C4-2B (cell line): ENCODE results near the gene ARHGAP12.

Experiments
- H3K27ac ChIP-seq: fragments of 450-650 bp; 2 replicates; pipeline ENCODE4 v1.5.1; 2017
- ZFX ChIP-seq: fragments of 450-650 bp; IDR thresholded peaks from 2 replicates; pipeline ENCODE4 v1.6.1; 2017
- TF ChIP-seq, protein P1 (sequence below): fragments of 450-650 bp; conservative IDR thresholded peaks from 2 replicates; pipeline ENCODE4 v1.5.1; 2017; ENCODE audit warnings: mild to moderate bottlenecking

ARHGAP12 gene

DNA sequence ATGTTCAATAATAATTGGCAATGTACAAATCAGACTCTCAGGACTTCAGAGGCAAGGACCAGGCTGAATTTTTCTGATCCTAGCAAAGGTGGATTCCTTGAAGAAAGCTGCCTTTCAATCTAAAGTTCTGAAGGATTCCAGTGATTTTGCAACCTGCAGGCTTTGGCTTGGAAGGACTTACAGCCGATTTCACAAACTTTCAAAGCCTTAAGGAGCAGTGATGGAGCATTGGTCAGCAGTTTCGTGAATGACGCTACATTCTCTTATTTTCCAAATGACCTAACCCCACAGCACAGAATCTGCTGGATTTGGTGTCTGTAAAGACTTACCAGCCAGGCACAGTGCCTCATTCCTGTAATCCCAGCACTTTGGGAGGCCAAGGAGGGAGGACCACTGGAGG, 167.5 kb downstream of the ARHGAP12 start:
- H3K27ac ChIP-seq = peak overlapping the region; percentile 84
- no peak for TF ChIP-seq ZFX
- TF ChIP-seq, protein P1, sequence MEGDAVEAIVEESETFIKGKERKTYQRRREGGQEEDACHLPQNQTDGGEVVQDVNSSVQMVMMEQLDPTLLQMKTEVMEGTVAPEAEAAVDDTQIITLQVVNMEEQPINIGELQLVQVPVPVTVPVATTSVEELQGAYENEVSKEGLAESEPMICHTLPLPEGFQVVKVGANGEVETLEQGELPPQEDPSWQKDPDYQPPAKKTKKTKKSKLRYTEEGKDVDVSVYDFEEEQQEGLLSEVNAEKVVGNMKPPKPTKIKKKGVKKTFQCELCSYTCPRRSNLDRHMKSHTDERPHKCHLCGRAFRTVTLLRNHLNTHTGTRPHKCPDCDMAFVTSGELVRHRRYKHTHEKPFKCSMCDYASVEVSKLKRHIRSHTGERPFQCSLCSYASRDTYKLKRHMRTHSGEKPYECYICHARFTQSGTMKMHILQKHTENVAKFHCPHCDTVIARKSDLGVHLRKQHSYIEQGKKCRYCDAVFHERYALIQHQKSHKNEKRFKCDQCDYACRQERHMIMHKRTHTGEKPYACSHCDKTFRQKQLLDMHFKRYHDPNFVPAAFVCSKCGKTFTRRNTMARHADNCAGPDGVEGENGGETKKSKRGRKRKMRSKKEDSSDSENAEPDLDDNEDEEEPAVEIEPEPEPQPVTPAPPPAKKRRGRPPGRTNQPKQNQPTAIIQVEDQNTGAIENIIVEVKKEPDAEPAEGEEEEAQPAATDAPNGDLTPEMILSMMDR = no peak

DNA sequence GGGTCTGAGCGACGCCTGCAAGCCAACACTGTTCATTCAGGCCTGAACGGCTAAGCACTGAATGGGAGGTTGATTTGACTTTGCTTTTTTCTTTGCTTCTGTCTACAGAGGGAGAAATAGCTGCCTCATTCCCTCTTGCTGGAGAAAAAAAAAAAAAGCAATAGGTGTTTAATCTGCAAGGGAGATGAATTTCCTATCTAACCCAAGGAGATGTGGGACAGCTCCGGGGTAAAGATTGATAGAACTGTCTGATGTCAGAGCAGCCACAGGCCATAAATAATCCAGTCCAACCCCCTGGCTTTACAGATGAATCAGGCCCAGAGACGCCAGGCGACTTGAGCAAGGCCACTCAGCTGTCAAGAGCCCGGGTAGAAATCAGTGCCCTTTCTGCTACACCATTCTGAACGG, 168.0 kb downstream of the ARHGAP12 start:
- TF ChIP-seq, protein P1 = no peak
- no peak for TF ChIP-seq ZFX
- H3K27ac ChIP-seq = peak overlapping the region; percentile 84

DNA sequence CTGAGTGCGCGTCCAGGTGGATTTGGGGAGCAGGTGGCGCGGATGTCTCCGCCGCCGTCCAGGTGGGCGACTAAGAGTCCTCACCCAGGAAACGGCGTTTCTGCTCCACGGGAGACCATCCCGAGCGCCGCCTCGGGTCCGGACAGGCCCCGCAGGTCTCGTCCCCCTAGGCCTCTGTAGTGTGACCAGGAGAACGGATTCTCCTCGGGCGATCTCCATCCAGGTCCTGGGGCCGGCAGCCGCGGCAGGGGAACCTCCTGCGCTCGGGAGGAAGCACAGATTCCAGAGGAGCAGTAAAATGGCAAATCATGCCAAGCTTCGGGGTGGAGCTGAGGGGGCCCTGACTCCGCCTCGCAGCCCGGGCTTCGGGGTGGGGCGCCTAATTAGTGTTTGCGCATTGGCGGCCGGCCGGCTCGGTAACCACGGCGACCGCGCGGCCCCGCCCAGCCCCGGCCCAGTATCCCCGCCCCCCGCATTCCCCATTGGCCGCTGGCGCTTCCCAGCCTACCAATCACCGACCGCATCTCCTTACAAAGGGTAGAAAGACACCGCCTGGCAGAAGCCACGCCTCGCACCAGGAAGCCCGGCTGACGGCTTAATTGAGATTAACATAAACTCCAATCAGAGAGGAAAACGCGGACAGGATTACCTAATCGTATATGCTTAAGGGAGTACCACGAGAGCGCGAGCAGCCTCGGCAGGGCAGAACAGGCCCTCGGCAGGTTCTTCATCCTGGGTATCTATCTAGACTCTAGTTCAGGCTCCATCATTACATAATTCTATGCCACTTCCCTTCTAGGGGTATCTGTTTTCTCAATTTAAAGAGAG, 168.6 kb downstream of the ARHGAP12 start:
- H3K27ac ChIP-seq = peak overlapping the region; percentile 84
- TF ChIP-seq, protein P1 = no peak
- no peak for TF ChIP-seq ZFX

DNA sequence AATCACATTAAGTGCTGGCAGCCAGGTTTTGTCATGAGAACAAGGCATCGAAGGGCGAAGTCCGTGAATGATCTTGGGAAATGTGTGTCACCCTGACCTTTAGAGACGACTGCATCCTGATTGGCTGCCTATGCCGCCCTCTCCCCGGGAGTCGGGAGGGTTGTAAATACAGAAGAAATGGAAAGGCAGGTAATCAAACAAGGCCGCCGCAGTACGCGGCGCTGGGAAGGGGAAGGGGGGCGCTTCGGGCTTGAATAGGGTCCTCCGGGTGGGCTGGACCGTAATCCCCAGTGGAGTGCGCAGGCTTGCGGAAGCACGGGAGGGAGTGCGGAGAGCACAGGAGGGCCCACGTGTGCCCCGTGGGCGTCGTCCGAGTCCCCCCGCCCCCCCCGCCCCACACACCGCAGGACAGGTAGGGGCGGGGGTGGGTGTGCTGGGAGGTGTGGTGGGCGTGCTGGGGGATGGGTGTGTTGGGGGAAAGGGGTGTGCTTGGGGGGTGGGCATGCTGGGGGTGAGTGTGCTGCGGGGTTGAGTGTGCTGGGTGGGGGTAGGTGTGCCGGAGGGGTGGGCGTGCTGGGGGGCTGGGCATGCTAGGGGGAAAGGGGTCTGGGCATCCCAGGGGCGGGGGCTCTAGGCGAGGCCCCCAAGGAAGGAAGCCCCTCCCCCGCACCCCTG, 169.4 kb downstream of the ARHGAP12 start:
- no peak for TF ChIP-seq ZFX
- TF ChIP-seq, protein P1 = no peak
- H3K27ac ChIP-seq = peak overlapping the region; percentile 84

DNA sequence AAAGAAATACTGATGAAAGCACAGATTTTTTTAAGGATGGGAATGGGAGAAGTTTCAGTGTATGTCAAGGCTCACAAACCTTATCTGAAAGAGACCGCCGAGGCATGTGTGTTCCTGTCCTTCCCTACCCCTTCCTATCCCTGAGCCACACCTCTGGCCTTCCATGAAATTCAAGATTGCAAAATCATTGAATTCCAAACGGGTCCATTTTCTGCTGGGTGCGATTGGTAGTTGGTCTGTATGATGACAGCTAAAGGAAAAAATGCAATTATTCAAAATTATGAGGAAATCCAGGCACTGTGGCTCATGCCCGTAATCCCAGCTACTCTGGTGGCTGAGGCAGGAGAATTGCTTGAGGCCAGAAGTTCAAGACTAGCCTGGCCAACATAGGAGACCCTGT, 170.1 kb downstream of the ARHGAP12 start:
- TF ChIP-seq ZFX = no peak
- TF ChIP-seq, protein P1 = no peak
- no peak overlapping the region for H3K27ac ChIP-seq

DNA sequence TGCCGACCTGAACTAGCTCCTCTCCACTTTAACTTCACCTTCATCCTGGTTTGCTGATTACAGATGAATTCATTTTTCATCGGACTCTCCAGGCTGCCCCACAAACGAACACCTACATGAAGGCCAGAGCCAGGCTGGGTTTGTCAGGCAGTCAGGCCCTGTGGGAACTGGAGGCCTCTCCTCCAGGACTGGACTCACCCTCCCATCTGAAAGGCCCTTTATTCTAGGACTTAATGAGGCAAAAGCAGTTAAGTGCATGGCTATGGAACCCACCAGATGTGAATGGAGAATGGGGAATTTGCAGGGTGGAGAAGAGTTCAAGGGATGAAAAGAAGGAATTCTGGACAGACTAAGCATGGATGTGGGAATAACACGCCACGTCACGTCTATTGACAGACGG, 170.8 kb downstream of the ARHGAP12 start:
- no peak overlapping the region for H3K27ac ChIP-seq
- TF ChIP-seq, protein P1 = no peak

DNA sequence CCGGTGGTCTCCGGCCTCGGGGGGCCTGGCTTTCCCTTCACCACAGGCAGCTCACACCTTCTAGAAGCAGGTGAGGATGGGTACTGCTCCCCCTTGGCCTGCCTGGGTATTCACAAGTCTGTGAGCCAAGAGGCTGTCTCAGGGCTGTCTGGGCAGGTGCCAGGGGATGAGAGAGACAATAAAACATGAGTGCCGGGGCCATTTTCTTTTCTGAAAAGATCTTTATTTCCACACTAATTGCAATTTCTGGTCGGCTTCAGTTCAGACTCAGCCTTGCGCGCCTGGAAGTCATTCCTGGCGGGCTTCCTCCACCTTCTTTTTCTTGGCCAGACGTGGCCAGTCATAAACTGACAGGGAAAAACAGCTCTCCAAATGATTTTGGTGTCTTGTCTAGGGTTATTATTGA, 171.2 kb downstream of the ARHGAP12 start:
- no peak overlapping the region for H3K27ac ChIP-seq
- no peak for TF ChIP-seq ZFX
- TF ChIP-seq, protein P1 = no peak
